CD8-positive, alpha-beta memory T cell (primary cell): ENCODE measurements around the gene CARD10. TPM values are rescaled to one million over a fixed set of nuclear protein-coding genes. Genes with fewer than 3 reads are reported as not detected.

Experiments
- CTCF ChIA-PET: fragments of 350-600 bp; sonication (Branson Sonifier 250); formaldehyde crosslinking; loops from one replicate; lab custom pipeline; 2021; ENCODE audit warnings: antibody characterized with exemption; lab: Charles Lee
- POLR2A ChIA-PET: fragments of 350-600 bp; sonication (Branson Sonifier 250); formaldehyde crosslinking; loops from one replicate; lab custom pipeline; 2021; ENCODE audit warnings: antibody characterized with exemption; lab: Charles Lee
- DNase-seq, 5 donors: peaks; one replicate each; pipeline versions ENCODE4 v3.0.0 to v3.0.0-alpha.2; 2020 to 2022; ENCODE audit warnings: mixed read lengths in 1 of 5
- H3K27ac ChIP-seq: one replicate; pipeline ENCODE4 v1.7.0; 2013; ENCODE audit warnings: low read depth, mild to moderate bottlenecking, low read length, moderate library complexity
- H3K27me3 ChIP-seq: 2 replicates; pipeline ENCODE4 v1.7.0; 2013; ENCODE audit warnings: low read length, mild to moderate bottlenecking; ENCODE audit not compliant: insufficient read depth, poor library complexity, severe bottlenecking
- H3K36me3 ChIP-seq: 2 replicates; pipeline ENCODE4 v1.7.0; 2013; ENCODE audit warnings: mild to moderate bottlenecking, low read length, moderate library complexity; ENCODE audit not compliant: insufficient read depth
- H3K4me1 ChIP-seq: 2 replicates; pipeline ENCODE4 v1.7.0; 2013; ENCODE audit warnings: mild to moderate bottlenecking, low read length, moderate library complexity; ENCODE audit not compliant: insufficient read depth
- H3K4me3 ChIP-seq: 2 replicates; pipeline ENCODE4 v1.7.0; 2013; ENCODE audit warnings: mild to moderate bottlenecking, low read length
- H3K9me3 ChIP-seq: 2 replicates; pipeline ENCODE4 v1.7.0; 2013; ENCODE audit warnings: mild to moderate bottlenecking, low read length
- H3K27ac Mint-ChIP-seq, 8 donors: one replicate each; pipeline ENCODE4 v1.8.0; 2020 to 2021; ENCODE audit warnings: mixed read lengths in 8 of 8, mild to moderate bottlenecking in 6 of 8, inconsistent platforms in 3 of 8, moderate library complexity in 3 of 8
- H3K27me3 Mint-ChIP-seq, 2 donors: one replicate each; pipeline ENCODE4 v1.8.0; 2020 to 2021; ENCODE audit warnings: mixed read lengths in 2 of 2, mild to moderate bottlenecking in 1 of 2, moderate library complexity in 1 of 2
- H3K36me3 Mint-ChIP-seq, 3 donors: one replicate each; pipeline ENCODE4 v1.8.0; 2020 to 2021; ENCODE audit warnings: mixed read lengths in 3 of 3, inconsistent platforms in 1 of 3, mild to moderate bottlenecking in 1 of 3
- H3K4me1 Mint-ChIP-seq, 3 donors: one replicate each; pipeline ENCODE4 v1.8.0; 2020 to 2021; ENCODE audit warnings: mixed read lengths in 3 of 3, inconsistent platforms in 1 of 3, mild to moderate bottlenecking in 1 of 3
- H3K4me3 Mint-ChIP-seq, 7 donors: one replicate each; pipeline ENCODE4 v1.8.0; 2020 to 2021; ENCODE audit warnings: mixed read lengths in 7 of 7, mild to moderate bottlenecking in 6 of 7, moderate library complexity in 4 of 7, inconsistent platforms in 2 of 7
- H3K9me3 Mint-ChIP-seq, 5 donors: one replicate each; pipeline ENCODE4 v1.8.0; 2020 to 2022; ENCODE audit warnings: mixed read lengths in 5 of 5, mild to moderate bottlenecking in 3 of 5, moderate library complexity in 2 of 5, inconsistent platforms in 1 of 5
- polyA plus RNA-seq: library from polyadenylated mRNA; unstranded; fragments of 300-500 nt; fragmentation: Illumina TruSeq; gene quantifications from one replicate; pipeline ENCODE4 v1.2.3, GENCODE V29; 2021
- total RNA-seq, 2 experiments: library from RNA; stranded (reverse); gene quantifications; one replicate each; pipeline ENCODE4 v1.2.3, GENCODE V29; 2021

CARD10 gene
- total and polyA plus RNA-seq, 3 experiments from 2014 or later, result 0.29 to 1.0 (median 0.31) TPM

DNA sequence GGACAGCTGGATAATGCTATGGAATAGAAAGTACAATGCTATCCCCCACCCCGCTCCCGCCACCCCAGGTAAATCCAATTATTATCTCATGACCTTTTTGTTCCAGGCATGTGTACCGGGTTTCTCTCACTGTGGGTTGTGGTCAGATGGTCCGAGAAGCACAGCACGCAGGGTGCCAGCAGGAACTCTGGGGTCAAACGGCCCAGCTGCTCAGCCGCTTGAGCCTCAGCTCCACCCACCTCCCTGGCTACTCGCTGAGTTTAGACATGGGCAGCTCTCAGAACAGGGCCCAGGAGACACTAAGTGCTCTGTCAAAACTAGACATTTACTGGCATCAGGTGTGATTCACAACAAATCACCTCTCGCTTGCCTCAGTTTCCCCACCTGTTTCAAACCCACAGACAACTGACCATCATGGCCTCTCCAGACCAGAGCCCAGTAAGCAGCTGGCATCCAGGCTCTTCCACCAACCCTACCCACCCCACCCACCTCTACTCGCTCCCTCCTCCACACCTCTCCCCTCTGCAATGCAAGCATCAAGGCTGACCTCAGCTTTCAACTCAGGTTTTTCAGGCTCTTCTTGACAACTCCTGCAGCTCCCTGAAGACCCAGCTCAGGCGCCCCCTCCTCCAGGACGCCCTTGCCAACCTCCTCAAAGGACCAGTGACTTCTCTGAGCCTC lies 20.0 kb downstream of the CARD10 start:
- Mint-ChIP-seq H3K27me3 (peaks cover 1 to 23% of the 10 kb centered on the region in 2 donors), H3K36me3 (no peaks in the 10 kb centered on the region), H3K4me1 (peaks cover 10 to 28% (median 13%) of the 10 kb centered on the region in 3 donors), H3K9me3 (no peaks in the 10 kb centered on the region), H3K27ac (no peak overlapping the region), H3K4me3 (no peak overlapping the region)
- H3K9me3 ChIP-seq, result no peaks in the 10 kb centered on the region
- H3K4me3 ChIP-seq, result no peak overlapping the region
- ChIA-PET CTCF (interaction anchor here (0.6 to 9.8 kb wide), 10 partner anchors 10 to 232 kb away, joined by 3 to 71 read pairs (median 4); partner anchors contain the start of gene MFNG), POLR2A (no interaction called here)
- no peak for DNase-seq
- H3K27me3 ChIP-seq, result no peaks in the 10 kb centered on the region
- peaks cover 20% of the 10 kb centered on the region for H3K4me1 ChIP-seq
- no peaks in the 10 kb centered on the region for H3K36me3 ChIP-seq
- H3K27ac ChIP-seq, result no peak overlapping the region

DNA sequence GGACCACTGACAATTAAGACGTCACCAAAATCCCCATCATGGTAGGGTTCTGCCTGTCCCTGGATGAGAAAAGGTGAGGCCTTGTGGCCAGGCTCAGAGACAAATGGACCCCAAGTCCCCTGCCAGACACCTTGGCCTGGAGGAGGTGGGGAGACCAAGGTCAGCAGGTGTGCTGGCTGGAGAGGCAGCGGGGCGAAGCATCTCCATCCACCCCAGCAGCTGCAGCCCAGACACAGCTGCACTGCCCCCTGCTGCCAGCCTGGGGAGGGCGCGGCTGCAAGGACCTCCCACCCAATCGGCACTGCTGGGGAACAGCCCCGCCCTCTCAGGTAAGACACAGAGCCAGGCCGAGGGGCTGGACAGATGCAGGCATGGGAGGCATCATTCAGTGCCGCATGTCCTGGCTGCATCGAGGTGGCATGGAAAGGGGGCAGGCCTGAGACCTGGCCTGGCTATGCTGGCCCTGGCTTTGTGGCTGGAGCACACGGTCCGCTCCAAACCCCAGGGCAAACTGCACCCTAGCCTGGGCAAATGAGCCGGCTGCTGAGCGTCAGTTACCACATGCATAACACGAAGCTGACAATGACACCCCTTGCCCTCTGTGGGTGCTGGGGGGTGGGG lies 20.8 kb downstream of the CARD10 start:
- Histone ChIP-seq H3K27me3 (no peaks in the 10 kb centered on the region), H3K4me1 (peaks cover 20% of the 10 kb centered on the region), H3K27ac (no peak overlapping the region), H3K4me3 (no peak overlapping the region), H3K36me3 (no peaks in the 10 kb centered on the region), H3K9me3 (no peaks in the 10 kb centered on the region)
- POLR2A ChIA-PET, result interaction anchor here (0.6 kb wide), 1 partner anchor 14 kb away, joined by 4 read pairs; no protein-coding TSS in a partner anchor
- no peaks in the 10 kb centered on the region for H3K36me3 Mint-ChIP-seq
- H3K27me3 Mint-ChIP-seq, result peaks cover 1 to 23% of the 10 kb centered on the region in 2 donors
- peak; percentile 43 to 77 (median 63) for DNase-seq
- H3K4me1 Mint-ChIP-seq, result peaks cover 13 to 31% (median 16%) of the 10 kb centered on the region in 3 donors
- H3K27ac Mint-ChIP-seq, result no peak overlapping the region
- H3K9me3 Mint-ChIP-seq, result no peaks in the 10 kb centered on the region
- no peak overlapping the region for H3K4me3 Mint-ChIP-seq
- CTCF ChIA-PET, result interaction anchor here (0.6 to 9.8 kb wide), 13 partner anchors 8 to 231 kb away, joined by 3 to 71 read pairs (median 4); partner anchors contain the start of gene MFNG

DNA sequence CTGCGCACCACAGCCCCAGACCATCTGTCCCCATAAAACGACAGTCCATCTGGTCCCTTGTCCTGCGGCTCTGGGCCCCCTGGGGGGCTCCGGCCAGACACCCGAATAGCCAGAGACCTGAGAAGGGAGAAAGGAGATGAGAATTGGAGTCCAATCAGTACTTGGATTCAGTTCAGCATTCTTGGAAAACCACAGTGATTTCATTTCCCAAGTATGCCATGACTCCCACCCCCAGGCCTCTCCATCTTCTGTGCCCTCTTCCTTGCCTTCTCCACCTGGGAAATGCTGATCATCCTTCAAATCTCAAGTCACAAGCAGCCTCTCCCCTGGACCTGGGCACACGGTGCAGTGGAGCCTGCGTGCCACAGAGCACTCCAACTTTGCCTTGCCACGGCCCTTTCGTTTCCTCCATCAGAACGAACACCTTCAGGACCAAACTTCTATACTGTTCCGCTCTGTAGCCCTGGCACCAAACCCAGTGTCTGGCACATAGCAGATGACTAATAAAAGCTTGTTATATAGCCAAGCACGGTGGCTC lies 22.1 kb downstream of the CARD10 start:
- Mint-ChIP-seq H3K36me3 (no peaks in the 10 kb centered on the region), H3K27me3 (peaks cover 1 to 23% of the 10 kb centered on the region in 2 donors), H3K4me3 (no peak overlapping the region), H3K9me3 (no peaks in the 10 kb centered on the region), H3K27ac (no peak overlapping the region), H3K4me1 (peaks cover 16 to 34% (median 22%) of the 10 kb centered on the region in 3 donors)
- Histone ChIP-seq H3K36me3 (no peaks in the 10 kb centered on the region), H3K27ac (no peak overlapping the region), H3K4me1 (peaks cover 18% of the 10 kb centered on the region), H3K4me3 (no peak overlapping the region), H3K27me3 (no peaks in the 10 kb centered on the region), H3K9me3 (no peaks in the 10 kb centered on the region)
- ChIA-PET CTCF (interaction anchor here (0.8 to 9.8 kb wide), 8 partner anchors 8 to 191 kb away, joined by 3 to 71 read pairs (median 8); partner anchors contain the start of gene MFNG), POLR2A (no interaction called here)
- DNase-seq, result no peak

DNA sequence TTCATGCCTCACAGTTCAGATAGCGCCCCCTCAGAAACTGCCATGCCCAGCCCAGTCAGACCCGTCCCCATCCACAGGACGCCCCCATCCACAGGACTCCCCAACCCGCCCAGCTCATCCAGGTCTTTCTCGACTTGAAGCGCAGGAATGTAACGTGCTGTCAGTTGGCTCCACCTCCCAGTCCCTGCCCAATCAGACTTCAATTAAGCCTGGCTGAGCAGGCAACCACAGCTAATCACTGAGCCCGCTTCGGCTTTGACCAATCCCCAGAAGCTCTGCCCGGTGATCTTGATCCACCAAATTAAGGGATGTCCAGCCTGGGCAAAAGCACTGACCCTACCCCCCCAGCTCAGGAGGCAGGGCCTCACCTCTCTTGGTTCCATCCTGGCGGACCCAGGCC lies 22.6 kb downstream of the CARD10 start:
- CTCF ChIA-PET, result interaction anchor here (0.8 to 9.8 kb wide), 4 partner anchors 10 to 191 kb away, joined by 3 to 71 read pairs (median 12); partner anchors contain the start of gene MFNG
- DNase-seq, result no peak
- H3K27me3 Mint-ChIP-seq, result peaks cover 1 to 18% of the 10 kb centered on the region in 2 donors
- H3K27ac Mint-ChIP-seq, result no peak overlapping the region
- Histone ChIP-seq H3K27ac (no peak overlapping the region), H3K36me3 (no peaks in the 10 kb centered on the region), H3K9me3 (no peaks in the 10 kb centered on the region), H3K4me1 (peaks cover 14% of the 10 kb centered on the region), H3K27me3 (no peaks in the 10 kb centered on the region), H3K4me3 (no peak overlapping the region)
- no peaks in the 10 kb centered on the region for H3K9me3 Mint-ChIP-seq
- H3K4me1 Mint-ChIP-seq, result peaks cover 14 to 31% (median 17%) of the 10 kb centered on the region in 3 donors
- POLR2A ChIA-PET, result no interaction called here
- no peak overlapping the region for H3K4me3 Mint-ChIP-seq
- no peaks in the 10 kb centered on the region for H3K36me3 Mint-ChIP-seq

DNA sequence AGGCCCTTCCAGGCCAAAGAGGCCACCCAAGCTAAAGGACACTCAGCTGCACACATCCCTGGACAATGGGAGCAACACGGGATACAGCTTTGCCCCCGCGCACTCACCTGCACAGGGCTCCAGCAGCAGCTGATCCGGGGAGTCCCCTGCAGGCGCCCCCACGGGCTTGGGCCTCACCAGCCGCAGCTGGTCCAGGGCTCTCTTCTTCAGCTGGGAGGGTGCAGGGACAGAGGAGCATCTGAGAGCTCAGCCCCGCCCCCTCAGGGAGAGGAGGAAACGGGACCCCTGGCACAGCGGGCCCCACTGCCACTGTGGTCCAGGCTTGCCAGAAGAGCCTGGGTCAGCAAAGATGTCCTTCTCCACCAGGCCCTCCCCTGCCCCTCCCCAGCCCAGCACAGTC lies 25.2 kb downstream of the CARD10 start:
- Mint-ChIP-seq H3K27ac (no peak overlapping the region), H3K36me3 (no peaks in the 10 kb centered on the region), H3K9me3 (no peaks in the 10 kb centered on the region), H3K4me3 (no peak overlapping the region), H3K4me1 (peaks cover 10 to 38% (median 21%) of the 10 kb centered on the region in 3 donors), H3K27me3 (peaks cover 0 to 11% of the 10 kb centered on the region in 2 donors)
- CTCF ChIA-PET, result interaction anchor here (9.8 kb wide), 1 partner anchor 21 kb away, joined by 71 read pairs; no protein-coding TSS in a partner anchor
- peaks cover 14% of the 10 kb centered on the region for H3K4me1 ChIP-seq
- no peak for DNase-seq
- POLR2A ChIA-PET, result no interaction called here
- no peaks in the 10 kb centered on the region for H3K9me3 ChIP-seq
- no peaks in the 10 kb centered on the region for H3K27me3 ChIP-seq
- no peaks in the 10 kb centered on the region for H3K36me3 ChIP-seq
- H3K27ac ChIP-seq, result no peak overlapping the region
- H3K4me3 ChIP-seq, result no peak overlapping the region

DNA sequence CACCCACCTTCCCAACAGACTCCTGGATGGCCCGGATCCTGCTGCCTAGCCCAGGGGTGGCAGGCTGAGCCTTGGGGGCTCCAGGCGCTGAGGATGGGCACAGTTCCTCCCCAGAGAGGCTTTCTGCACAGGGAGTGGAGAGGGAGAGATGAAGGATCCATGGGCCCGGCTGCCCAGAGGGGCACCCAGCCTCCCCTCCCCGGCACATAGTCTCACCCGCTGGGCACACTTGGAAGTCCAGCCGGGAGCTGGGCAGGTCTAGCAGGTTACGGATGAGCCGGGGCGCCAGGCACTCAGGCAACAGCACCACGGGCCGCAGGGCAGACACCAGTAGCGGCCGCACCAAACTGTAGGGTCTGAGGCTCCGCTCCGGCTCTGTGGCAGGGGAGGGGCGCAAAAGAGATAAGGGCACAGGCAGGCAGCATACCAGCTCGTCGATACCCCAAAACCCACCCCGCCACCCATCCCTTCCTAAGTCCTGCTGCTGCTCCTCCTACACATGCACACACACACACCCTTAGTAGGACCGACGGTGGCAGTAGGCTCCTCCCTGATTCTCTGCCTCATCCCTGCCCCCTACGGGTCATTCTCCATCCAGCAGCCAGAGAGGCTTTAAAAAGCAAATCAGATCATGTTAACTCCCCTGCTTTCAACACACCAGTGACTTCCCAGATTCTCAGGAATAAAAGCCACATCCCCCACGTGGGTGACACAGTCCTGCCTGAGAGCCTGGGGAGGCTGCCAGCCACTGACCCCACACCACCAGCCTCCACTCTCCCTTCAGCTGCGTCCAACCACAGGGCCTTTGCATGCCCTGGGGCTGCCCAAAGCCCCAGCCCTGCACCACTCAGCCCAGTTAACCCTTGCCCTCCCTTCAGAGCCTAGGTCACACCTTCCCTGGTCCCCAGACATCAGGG lies 26.5 kb downstream of the CARD10 start:
- peak; percentile 21 to 66 (median 26) for DNase-seq
- Histone ChIP-seq H3K4me3 (no peak overlapping the region), H3K36me3 (no peaks in the 10 kb centered on the region), H3K9me3 (no peaks in the 10 kb centered on the region), H3K27ac (no peak overlapping the region), H3K27me3 (no peaks in the 10 kb centered on the region), H3K4me1 (peaks cover 20% of the 10 kb centered on the region)
- CTCF ChIA-PET, result interaction anchor here (1.2 to 9.8 kb wide), 2 partner anchors 20 to 74 kb away, joined by 4 to 71 read pairs; no protein-coding TSS in a partner anchor
- Mint-ChIP-seq H3K4me1 (peaks cover 10 to 38% (median 26%) of the 10 kb centered on the region in 3 donors), H3K4me3 (peak overlapping the region in 1 of 7 donors; percentile 23), H3K36me3 (no peaks in the 10 kb centered on the region), H3K27ac (peak overlapping the region in 1 of 8 donors; percentile 43), H3K9me3 (no peaks in the 10 kb centered on the region), H3K27me3 (peaks cover 0 to 11% of the 10 kb centered on the region in 2 donors)
- POLR2A ChIA-PET, result no interaction called here
